WTC11 (cell line): ENCODE results near the gene KLHL34. TPM values are rescaled to one million over a fixed set of nuclear protein-coding genes. Genes with fewer than 3 reads are reported as not detected.

Experiments used
- ATAC-seq: fragments of 200-7000 bp; cut with Tn5 transposase; 2 replicates; pipeline ENCODE4 v1.10.0; 2021; ENCODE audit warnings: mild to moderate bottlenecking, moderate library complexity
- CTCF ChIA-PET: fragments of 300-600 bp; sonication (Branson Sonifier 250); formaldehyde crosslinking; loops from one replicate; lab custom pipeline; 2021; ENCODE audit warnings: antibody characterized with exemption; lab: Charles Lee
- POLR2A ChIA-PET: fragments of 350-600 bp; sonication (Branson Sonifier 250); formaldehyde crosslinking; loops from one replicate; lab custom pipeline; 2021; ENCODE audit warnings: antibody characterized with exemption; lab: Charles Lee
- DNase-seq: peaks from one replicate; pipeline ENCODE4 v3.0.0; 2021; ENCODE audit warnings: low spot score
- H3K27ac Mint-ChIP-seq: 2 replicates; pipeline ENCODE4 v1.8.0; 2021; ENCODE audit warnings: mixed read lengths
- H3K27me3 Mint-ChIP-seq: 2 replicates; pipeline ENCODE4 v1.8.0; 2021; ENCODE audit warnings: low read depth, mild to moderate bottlenecking, moderate library complexity, mixed read lengths
- H3K36me3 Mint-ChIP-seq: 2 replicates; pipeline ENCODE4 v1.8.0; 2021; ENCODE audit warnings: mixed read lengths
- H3K4me1 Mint-ChIP-seq: 2 replicates; pipeline ENCODE4 v1.8.0; 2022; ENCODE audit warnings: mixed read lengths
- H3K4me3 Mint-ChIP-seq: 2 replicates; pipeline ENCODE4 v1.8.0; 2021; ENCODE audit warnings: mild to moderate bottlenecking, moderate library complexity, mixed read lengths
- H3K9me3 Mint-ChIP-seq: 2 replicates; pipeline ENCODE4 v1.8.0; 2021; ENCODE audit warnings: mixed read lengths
- EMX1 ChIP-seq: fragments of 250-450 bp; sonication (Bioruptor Pico); IDR thresholded peaks from 2 replicates; pipeline ENCODE4 v1.8.0; 2021; ENCODE audit warnings: mild to moderate bottlenecking
- FOXK1 ChIP-seq: sonication (generic); formaldehyde crosslinking; IDR thresholded peaks from 2 replicates; pipeline ENCODE4 v1.8.0; 2022; ENCODE audit warnings: mild to moderate bottlenecking, moderate library complexity, missing genetic modification reagents
- GABPB1 ChIP-seq: sonication (generic); formaldehyde crosslinking; IDR thresholded peaks from 2 replicates; pipeline ENCODE4 v1.8.1; 2023; ENCODE audit warnings: mild to moderate bottlenecking, missing genetic modification reagents
- GRHL2 ChIP-seq: fragments of 250-450 bp; sonication (Bioruptor Pico); IDR thresholded peaks from 2 replicates; pipeline ENCODE4 v1.8.0; 2022; ENCODE audit warnings: mild to moderate bottlenecking, moderate library complexity; ENCODE audit not compliant: insufficient replicate concordance, severe bottlenecking
- RORB ChIP-seq: fragments of 250-450 bp; sonication (Bioruptor Pico); IDR thresholded peaks from 2 replicates; pipeline ENCODE4 v1.9.0; 2021; ENCODE audit warnings: mild to moderate bottlenecking
- ZNF317 ChIP-seq: sonication (generic); formaldehyde crosslinking; IDR thresholded peaks from 2 replicates; pipeline ENCODE4 v1.8.1; 2023; ENCODE audit warnings: low read depth, mild to moderate bottlenecking, moderate library complexity, missing genetic modification reagents, borderline replicate concordance
- ZNF396 ChIP-seq: fragments of 250-450 bp; sonication (Bioruptor Pico); IDR thresholded peaks from 2 replicates; pipeline ENCODE4 v1.8.0; 2021; ENCODE audit warnings: mild to moderate bottlenecking, moderate library complexity, borderline replicate concordance
- ZNF423 ChIP-seq: fragments of 250-450 bp; sonication (Bioruptor Pico); IDR thresholded peaks from 2 replicates; pipeline ENCODE4 v2.1.2; 2022; ENCODE audit warnings: mild to moderate bottlenecking, moderate library complexity
- ZNF671 ChIP-seq: fragments of 250-450 bp; sonication (Bioruptor Pico); IDR thresholded peaks from 2 replicates; pipeline ENCODE4 v1.8.0; 2021; ENCODE audit warnings: mild to moderate bottlenecking
- total RNA-seq: library from RNA; stranded (reverse); gene quantifications from 3 replicates; pipeline ENCODE4 v1.2.3, GENCODE V29; 2021
- TF ChIP-seq, protein P1 (sequence below): sonication (generic); formaldehyde crosslinking; IDR thresholded peaks from 2 replicates; pipeline ENCODE4 v1.8.0; 2023; ENCODE audit warnings: missing genetic modification reagents, mild to moderate bottlenecking, borderline replicate concordance
- TF ChIP-seq, protein P2 (sequence below): sonication (generic); formaldehyde crosslinking; IDR thresholded peaks from 2 replicates; pipeline ENCODE4 v1.8.1; 2022; ENCODE audit warnings: mild to moderate bottlenecking, moderate library complexity, missing genetic modification reagents
- TF ChIP-seq, protein P3 (sequence below): sonication (generic); formaldehyde crosslinking; IDR thresholded peaks from 2 replicates; pipeline ENCODE4 v1.8.1; 2022; ENCODE audit warnings: low read depth, missing genetic modification reagents, borderline replicate concordance
- TF ChIP-seq, protein P4 (sequence below): sonication (generic); formaldehyde crosslinking; IDR thresholded peaks from 2 replicates; pipeline ENCODE4 v1.8.1; 2023; ENCODE audit warnings: mild to moderate bottlenecking, missing genetic modification reagents, borderline replicate concordance
- TF ChIP-seq, protein P5 (sequence below): fragments of 250-450 bp; sonication (Bioruptor Pico); IDR thresholded peaks from 2 replicates; pipeline ENCODE4 v1.8.0; 2021; ENCODE audit warnings: mild to moderate bottlenecking
- TF ChIP-seq, protein P6 (sequence below): fragments of 250-450 bp; sonication (Bioruptor Pico); IDR thresholded peaks from 2 replicates; pipeline ENCODE4 v1.9.0; 2021; ENCODE audit warnings: mild to moderate bottlenecking
- TF ChIP-seq, protein P7 (sequence below): fragments of 250-450 bp; sonication (Bioruptor Pico); IDR thresholded peaks from 2 replicates; pipeline ENCODE4 v1.9.0; 2021; ENCODE audit warnings: mild to moderate bottlenecking

The KLHL34 gene
- total RNA-seq, 1 experiment from 2014 or later: 1.6 TPM

DNA sequence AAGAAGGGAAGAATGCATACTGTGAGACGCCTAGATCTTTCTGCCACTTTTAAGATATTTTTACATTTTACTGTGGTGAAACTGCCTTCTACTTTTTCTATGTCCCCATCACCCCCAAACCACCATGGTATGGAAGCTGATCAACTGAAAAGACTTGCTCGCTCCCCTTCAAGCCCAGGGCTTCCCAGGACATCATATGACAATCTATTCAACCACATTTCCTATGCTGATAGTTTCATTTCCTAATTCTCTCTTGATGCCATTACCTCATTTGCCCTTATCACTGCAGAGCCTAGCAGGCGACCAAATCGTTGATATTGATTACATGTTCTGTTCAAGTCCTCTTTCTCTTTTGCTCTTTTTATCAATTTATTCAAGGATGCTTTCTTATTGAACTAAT is 40.1 kb upstream of the KLHL34 start (continued):
- TF ChIP-seq, protein P1, sequence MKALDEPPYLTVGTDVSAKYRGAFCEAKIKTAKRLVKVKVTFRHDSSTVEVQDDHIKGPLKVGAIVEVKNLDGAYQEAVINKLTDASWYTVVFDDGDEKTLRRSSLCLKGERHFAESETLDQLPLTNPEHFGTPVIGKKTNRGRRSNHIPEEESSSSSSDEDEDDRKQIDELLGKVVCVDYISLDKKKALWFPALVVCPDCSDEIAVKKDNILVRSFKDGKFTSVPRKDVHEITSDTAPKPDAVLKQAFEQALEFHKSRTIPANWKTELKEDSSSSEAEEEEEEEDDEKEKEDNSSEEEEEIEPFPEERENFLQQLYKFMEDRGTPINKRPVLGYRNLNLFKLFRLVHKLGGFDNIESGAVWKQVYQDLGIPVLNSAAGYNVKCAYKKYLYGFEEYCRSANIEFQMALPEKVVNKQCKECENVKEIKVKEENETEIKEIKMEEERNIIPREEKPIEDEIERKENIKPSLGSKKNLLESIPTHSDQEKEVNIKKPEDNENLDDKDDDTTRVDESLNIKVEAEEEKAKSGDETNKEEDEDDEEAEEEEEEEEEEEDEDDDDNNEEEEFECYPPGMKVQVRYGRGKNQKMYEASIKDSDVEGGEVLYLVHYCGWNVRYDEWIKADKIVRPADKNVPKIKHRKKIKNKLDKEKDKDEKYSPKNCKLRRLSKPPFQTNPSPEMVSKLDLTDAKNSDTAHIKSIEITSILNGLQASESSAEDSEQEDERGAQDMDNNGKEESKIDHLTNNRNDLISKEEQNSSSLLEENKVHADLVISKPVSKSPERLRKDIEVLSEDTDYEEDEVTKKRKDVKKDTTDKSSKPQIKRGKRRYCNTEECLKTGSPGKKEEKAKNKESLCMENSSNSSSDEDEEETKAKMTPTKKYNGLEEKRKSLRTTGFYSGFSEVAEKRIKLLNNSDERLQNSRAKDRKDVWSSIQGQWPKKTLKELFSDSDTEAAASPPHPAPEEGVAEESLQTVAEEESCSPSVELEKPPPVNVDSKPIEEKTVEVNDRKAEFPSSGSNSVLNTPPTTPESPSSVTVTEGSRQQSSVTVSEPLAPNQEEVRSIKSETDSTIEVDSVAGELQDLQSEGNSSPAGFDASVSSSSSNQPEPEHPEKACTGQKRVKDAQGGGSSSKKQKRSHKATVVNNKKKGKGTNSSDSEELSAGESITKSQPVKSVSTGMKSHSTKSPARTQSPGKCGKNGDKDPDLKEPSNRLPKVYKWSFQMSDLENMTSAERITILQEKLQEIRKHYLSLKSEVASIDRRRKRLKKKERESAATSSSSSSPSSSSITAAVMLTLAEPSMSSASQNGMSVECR (CRISPR knock-in tag): no peak
- TF ChIP-seq GABPB1 (CRISPR knock-in tag) (no peak), EMX1 (CRISPR knock-in tag) (no peak), RORB (no peak), ZNF396 (CRISPR knock-in tag) (no peak), FOXK1 (CRISPR knock-in tag) (no peak), ZNF423 (CRISPR knock-in tag) (no peak), ZNF317 (no peak), GRHL2 (CRISPR knock-in tag) (no peak)
- TF ChIP-seq, protein P2, sequence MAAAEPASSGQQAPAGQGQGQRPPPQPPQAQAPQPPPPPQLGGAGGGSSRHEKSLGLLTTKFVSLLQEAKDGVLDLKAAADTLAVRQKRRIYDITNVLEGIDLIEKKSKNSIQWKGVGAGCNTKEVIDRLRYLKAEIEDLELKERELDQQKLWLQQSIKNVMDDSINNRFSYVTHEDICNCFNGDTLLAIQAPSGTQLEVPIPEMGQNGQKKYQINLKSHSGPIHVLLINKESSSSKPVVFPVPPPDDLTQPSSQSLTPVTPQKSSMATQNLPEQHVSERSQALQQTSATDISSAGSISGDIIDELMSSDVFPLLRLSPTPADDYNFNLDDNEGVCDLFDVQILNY (CRISPR knock-in tag): no peak
- TF ChIP-seq, protein P3, sequence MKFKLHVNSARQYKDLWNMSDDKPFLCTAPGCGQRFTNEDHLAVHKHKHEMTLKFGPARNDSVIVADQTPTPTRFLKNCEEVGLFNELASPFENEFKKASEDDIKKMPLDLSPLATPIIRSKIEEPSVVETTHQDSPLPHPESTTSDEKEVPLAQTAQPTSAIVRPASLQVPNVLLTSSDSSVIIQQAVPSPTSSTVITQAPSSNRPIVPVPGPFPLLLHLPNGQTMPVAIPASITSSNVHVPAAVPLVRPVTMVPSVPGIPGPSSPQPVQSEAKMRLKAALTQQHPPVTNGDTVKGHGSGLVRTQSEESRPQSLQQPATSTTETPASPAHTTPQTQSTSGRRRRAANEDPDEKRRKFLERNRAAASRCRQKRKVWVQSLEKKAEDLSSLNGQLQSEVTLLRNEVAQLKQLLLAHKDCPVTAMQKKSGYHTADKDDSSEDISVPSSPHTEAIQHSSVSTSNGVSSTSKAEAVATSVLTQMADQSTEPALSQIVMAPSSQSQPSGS (CRISPR knock-in tag): no peak
- TF ChIP-seq, protein P4, sequence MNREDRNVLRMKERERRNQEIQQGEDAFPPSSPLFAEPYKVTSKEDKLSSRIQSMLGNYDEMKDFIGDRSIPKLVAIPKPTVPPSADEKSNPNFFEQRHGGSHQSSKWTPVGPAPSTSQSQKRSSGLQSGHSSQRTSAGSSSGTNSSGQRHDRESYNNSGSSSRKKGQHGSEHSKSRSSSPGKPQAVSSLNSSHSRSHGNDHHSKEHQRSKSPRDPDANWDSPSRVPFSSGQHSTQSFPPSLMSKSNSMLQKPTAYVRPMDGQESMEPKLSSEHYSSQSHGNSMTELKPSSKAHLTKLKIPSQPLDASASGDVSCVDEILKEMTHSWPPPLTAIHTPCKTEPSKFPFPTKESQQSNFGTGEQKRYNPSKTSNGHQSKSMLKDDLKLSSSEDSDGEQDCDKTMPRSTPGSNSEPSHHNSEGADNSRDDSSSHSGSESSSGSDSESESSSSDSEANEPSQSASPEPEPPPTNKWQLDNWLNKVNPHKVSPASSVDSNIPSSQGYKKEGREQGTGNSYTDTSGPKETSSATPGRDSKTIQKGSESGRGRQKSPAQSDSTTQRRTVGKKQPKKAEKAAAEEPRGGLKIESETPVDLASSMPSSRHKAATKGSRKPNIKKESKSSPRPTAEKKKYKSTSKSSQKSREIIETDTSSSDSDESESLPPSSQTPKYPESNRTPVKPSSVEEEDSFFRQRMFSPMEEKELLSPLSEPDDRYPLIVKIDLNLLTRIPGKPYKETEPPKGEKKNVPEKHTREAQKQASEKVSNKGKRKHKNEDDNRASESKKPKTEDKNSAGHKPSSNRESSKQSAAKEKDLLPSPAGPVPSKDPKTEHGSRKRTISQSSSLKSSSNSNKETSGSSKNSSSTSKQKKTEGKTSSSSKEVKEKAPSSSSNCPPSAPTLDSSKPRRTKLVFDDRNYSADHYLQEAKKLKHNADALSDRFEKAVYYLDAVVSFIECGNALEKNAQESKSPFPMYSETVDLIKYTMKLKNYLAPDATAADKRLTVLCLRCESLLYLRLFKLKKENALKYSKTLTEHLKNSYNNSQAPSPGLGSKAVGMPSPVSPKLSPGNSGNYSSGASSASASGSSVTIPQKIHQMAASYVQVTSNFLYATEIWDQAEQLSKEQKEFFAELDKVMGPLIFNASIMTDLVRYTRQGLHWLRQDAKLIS (CRISPR knock-in tag): no peak
- TF ChIP-seq, protein P5, sequence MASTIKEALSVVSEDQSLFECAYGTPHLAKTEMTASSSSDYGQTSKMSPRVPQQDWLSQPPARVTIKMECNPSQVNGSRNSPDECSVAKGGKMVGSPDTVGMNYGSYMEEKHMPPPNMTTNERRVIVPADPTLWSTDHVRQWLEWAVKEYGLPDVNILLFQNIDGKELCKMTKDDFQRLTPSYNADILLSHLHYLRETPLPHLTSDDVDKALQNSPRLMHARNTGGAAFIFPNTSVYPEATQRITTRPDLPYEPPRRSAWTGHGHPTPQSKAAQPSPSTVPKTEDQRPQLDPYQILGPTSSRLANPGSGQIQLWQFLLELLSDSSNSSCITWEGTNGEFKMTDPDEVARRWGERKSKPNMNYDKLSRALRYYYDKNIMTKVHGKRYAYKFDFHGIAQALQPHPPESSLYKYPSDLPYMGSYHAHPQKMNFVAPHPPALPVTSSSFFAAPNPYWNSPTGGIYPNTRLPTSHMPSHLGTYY: no peak
- TF ChIP-seq, all 79 proteins: peak for 0

DNA sequence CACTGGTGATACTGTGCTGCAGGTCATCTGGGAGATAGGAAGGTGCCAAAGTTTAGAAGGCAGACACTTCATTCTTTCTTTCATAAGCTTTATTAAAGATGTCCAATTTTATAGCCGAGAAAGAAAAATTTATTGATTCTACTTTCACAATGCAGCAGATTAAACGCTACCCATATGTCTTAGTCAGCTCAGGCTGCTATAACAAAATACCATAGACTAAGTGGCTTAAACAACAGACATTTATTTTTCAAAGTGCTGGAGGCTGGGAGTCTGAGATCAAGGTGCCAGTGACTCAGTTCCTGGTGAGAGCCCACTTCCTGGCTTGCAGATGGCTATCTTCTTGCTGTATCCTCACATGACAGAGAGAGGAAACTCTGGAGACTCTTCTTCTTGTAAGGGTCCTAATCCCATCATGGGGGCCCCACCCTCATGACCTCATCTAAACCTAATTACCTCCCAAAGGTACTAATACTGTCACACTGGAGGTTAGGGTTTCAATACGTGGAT is 33.4 kb upstream of the KLHL34 start:
- no peak overlapping the region for H3K27ac Mint-ChIP-seq
- H3K9me3 Mint-ChIP-seq: no peaks in the 10 kb centered on the region
- H3K36me3 Mint-ChIP-seq: no peaks in the 10 kb centered on the region
- ChIA-PET POLR2A (interaction anchor here (0.6 kb wide), 1 partner anchor 477 kb away, joined by 6 read pairs; no protein-coding TSS in a partner anchor), CTCF (no interaction called here)
- H3K4me3 Mint-ChIP-seq: no peak overlapping the region
- no peak for DNase-seq
- H3K27me3 Mint-ChIP-seq: no peaks in the 10 kb centered on the region
- no peaks in the 10 kb centered on the region for H3K4me1 Mint-ChIP-seq
- ATAC-seq: no peak
- TF ChIP-seq, protein P1 (CRISPR knock-in tag): no peak
- TF ChIP-seq, protein P6, sequence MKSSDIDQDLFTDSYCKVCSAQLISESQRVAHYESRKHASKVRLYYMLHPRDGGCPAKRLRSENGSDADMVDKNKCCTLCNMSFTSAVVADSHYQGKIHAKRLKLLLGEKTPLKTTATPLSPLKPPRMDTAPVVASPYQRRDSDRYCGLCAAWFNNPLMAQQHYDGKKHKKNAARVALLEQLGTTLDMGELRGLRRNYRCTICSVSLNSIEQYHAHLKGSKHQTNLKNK: no peak
- TF ChIP-seq, protein P7, sequence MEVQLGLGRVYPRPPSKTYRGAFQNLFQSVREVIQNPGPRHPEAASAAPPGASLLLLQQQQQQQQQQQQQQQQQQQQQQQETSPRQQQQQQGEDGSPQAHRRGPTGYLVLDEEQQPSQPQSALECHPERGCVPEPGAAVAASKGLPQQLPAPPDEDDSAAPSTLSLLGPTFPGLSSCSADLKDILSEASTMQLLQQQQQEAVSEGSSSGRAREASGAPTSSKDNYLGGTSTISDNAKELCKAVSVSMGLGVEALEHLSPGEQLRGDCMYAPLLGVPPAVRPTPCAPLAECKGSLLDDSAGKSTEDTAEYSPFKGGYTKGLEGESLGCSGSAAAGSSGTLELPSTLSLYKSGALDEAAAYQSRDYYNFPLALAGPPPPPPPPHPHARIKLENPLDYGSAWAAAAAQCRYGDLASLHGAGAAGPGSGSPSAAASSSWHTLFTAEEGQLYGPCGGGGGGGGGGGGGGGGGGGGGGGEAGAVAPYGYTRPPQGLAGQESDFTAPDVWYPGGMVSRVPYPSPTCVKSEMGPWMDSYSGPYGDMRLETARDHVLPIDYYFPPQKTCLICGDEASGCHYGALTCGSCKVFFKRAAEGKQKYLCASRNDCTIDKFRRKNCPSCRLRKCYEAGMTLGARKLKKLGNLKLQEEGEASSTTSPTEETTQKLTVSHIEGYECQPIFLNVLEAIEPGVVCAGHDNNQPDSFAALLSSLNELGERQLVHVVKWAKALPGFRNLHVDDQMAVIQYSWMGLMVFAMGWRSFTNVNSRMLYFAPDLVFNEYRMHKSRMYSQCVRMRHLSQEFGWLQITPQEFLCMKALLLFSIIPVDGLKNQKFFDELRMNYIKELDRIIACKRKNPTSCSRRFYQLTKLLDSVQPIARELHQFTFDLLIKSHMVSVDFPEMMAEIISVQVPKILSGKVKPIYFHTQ: no peak
- TF ChIP-seq ZNF671 (CRISPR knock-in tag) (no peak), RORB (no peak)
